Activated CD8-positive, alpha-beta T cell treated with anti-CD3 and anti-CD28 coated beads, Interleukin-2, amount 10 ng/mL, durations not matched to agents 7 days and 5 days (primary cell): Measurements from ENCODE around the gene UGP2. TPM values are rescaled to one million over a fixed set of nuclear protein-coding genes. Genes with fewer than 3 reads are reported as not detected.

Experiments used
- ATAC-seq: fragments of 150-1000 bp; cut with Tn5 transposase; one replicate; pipeline ENCODE4 v1.10.0; 2021; ENCODE audit warnings: moderate library complexity
- CTCF ChIA-PET: fragments of 350-600 bp; sonication (Branson Sonifier 250); formaldehyde crosslinking; loops from one replicate; lab custom pipeline; 2021; ENCODE audit warnings: antibody characterized with exemption; lab: Charles Lee
- POLR2A ChIA-PET: fragments of 350-600 bp; sonication (Branson Sonifier 250); formaldehyde crosslinking; loops from one replicate; lab custom pipeline; 2021; ENCODE audit warnings: antibody characterized with exemption; lab: Charles Lee
- DNase-seq: peaks from one replicate; pipeline ENCODE4 v3.0.0-alpha.2; 2020
- H3K27ac Mint-ChIP-seq: one replicate; pipeline ENCODE4 v1.8.0; 2021; ENCODE audit warnings: mild to moderate bottlenecking, mixed read lengths
- H3K27me3 Mint-ChIP-seq: one replicate; pipeline ENCODE4 v1.8.0; 2021; ENCODE audit warnings: low read depth, mixed read lengths
- H3K36me3 Mint-ChIP-seq: one replicate; pipeline ENCODE4 v1.8.0; 2021; ENCODE audit warnings: low read depth, mixed read lengths
- H3K4me1 Mint-ChIP-seq: one replicate; pipeline ENCODE4 v1.8.0; 2021; ENCODE audit warnings: low read depth, mixed read lengths
- H3K4me3 Mint-ChIP-seq: one replicate; pipeline ENCODE4 v1.8.0; 2021; ENCODE audit warnings: mild to moderate bottlenecking, mixed read lengths
- H3K9me3 Mint-ChIP-seq: one replicate; pipeline ENCODE4 v1.8.0; 2022; ENCODE audit warnings: mixed read lengths; ENCODE audit not compliant: insufficient read depth
- total RNA-seq, 2 experiments: library from RNA; stranded (reverse); gene quantifications; one replicate each; pipeline ENCODE4 v1.2.3, GENCODE V29; 2021

UGP2 gene
- total RNA-seq, 2 experiments from 2014 or later = 161 to 164 TPM

GRCh38 chr2:63850649-63851048 is 9.0 kb downstream of the UGP2 start:
- no peaks in the 10 kb centered on the region for H3K27me3 Mint-ChIP-seq
- DNase-seq = no peak
- no peak overlapping the region for H3K27ac Mint-ChIP-seq
- H3K9me3 Mint-ChIP-seq = peaks cover 16% of the 10 kb centered on the region
- peak; percentile 61 for ATAC-seq
- H3K4me1 Mint-ChIP-seq = peaks cover 77% of the 10 kb centered on the region
- ChIA-PET POLR2A (interaction anchor here (13.2 kb wide), 1 partner anchor 7 kb away, joined by 315 read pairs; the partner anchor contains the start of gene UGP2), CTCF (interaction anchor here (1.9 to 8.5 kb wide), 2 partner anchors 8 to 10 kb away, joined by 9 to 95 read pairs; partner anchors contain the start of gene UGP2)
- H3K36me3 Mint-ChIP-seq = peaks cover 76% of the 10 kb centered on the region
- H3K4me3 Mint-ChIP-seq = no peak overlapping the region

GRCh38 chr2:63851691-63852311 is 10.1 kb downstream of the UGP2 start:
- H3K36me3 Mint-ChIP-seq = peaks cover 79% of the 10 kb centered on the region
- CTCF ChIA-PET = interaction anchor here (1.9 to 8.5 kb wide), 2 partner anchors 9 to 10 kb away, joined by 11 to 95 read pairs; partner anchors contain the start of gene UGP2
- ATAC-seq (no peak), DNase-seq (no peak)
- POLR2A ChIA-PET = interaction anchor here (1.9 to 13.2 kb wide), 2 partner anchors 9 to 263 kb away, joined by 6 to 315 read pairs; partner anchors contain the start of genes MDH1, UGP2 and WDPCP
- no peaks in the 10 kb centered on the region for H3K27me3 Mint-ChIP-seq
- H3K27ac Mint-ChIP-seq = no peak overlapping the region
- H3K4me1 Mint-ChIP-seq = peaks cover 79% of the 10 kb centered on the region
- H3K9me3 Mint-ChIP-seq = peaks cover 7% of the 10 kb centered on the region
- no peak overlapping the region for H3K4me3 Mint-ChIP-seq

- H3K9me3 Mint-ChIP-seq = no peaks in the 10 kb centered on the region
- DNase-seq (no peak), ATAC-seq (no peak)
- H3K27ac Mint-ChIP-seq = peak overlapping the region; percentile 89
- H3K4me3 Mint-ChIP-seq = no peak overlapping the region
- ChIA-PET POLR2A (interaction anchor here (1.2 to 13.2 kb wide), 2 partner anchors 11 to 24 kb away, joined by 3 to 315 read pairs; partner anchors contain the start of gene UGP2), CTCF (interaction anchor here (1.9 to 8.5 kb wide), 2 partner anchors 8 to 11 kb away, joined by 11 to 95 read pairs; partner anchors contain the start of gene UGP2)
- peaks cover 83% of the 10 kb centered on the region for H3K4me1 Mint-ChIP-seq
- no peaks in the 10 kb centered on the region for H3K27me3 Mint-ChIP-seq
- H3K36me3 Mint-ChIP-seq = peaks cover 74% of the 10 kb centered on the region
Observed at GRCh38 chr2:63853527-63854310, 12.0 kb downstream of the UGP2 start.

- H3K9me3 Mint-ChIP-seq = no peaks in the 10 kb centered on the region
- ChIA-PET POLR2A (interaction anchor here (1.0 to 13.2 kb wide), 4 partner anchors 10 to 267 kb away, joined by 3 to 315 read pairs (median 13); partner anchors contain the start of genes MDH1, UGP2 and WDPCP), CTCF (interaction anchor here (0.9 to 8.5 kb wide), 6 partner anchors 9 to 475 kb away, joined by 4 to 95 read pairs (median 4); partner anchors contain the start of gene UGP2)
- no peak for DNase-seq
- peak overlapping the region; percentile 72 for H3K4me3 Mint-ChIP-seq
- peaks cover 76% of the 10 kb centered on the region for H3K36me3 Mint-ChIP-seq
- peak overlapping the region; percentile 96 for H3K27ac Mint-ChIP-seq
- ATAC-seq = no peak
- H3K4me1 Mint-ChIP-seq = peaks cover 74% of the 10 kb centered on the region
- no peaks in the 10 kb centered on the region for H3K27me3 Mint-ChIP-seq
Observed at GRCh38 chr2:63855418-63856302, 14.0 kb downstream of the UGP2 start.

- ChIA-PET CTCF (interaction anchor here (1.5 to 8.5 kb wide), 4 partner anchors 10 to 475 kb away, joined by 4 to 95 read pairs (median 5); partner anchors contain the start of gene UGP2), POLR2A (interaction anchor here (2.4 to 13.2 kb wide), 3 partner anchors 10 to 268 kb away, joined by 9 to 315 read pairs (median 17); partner anchors contain the start of genes MDH1, UGP2 and WDPCP)
- Mint-ChIP-seq H3K27ac (peak overlapping the region; percentile 96), H3K4me1 (peaks cover 74% of the 10 kb centered on the region), H3K4me3 (peak overlapping the region; percentile 72), H3K9me3 (no peaks in the 10 kb centered on the region), H3K36me3 (peaks cover 77% of the 10 kb centered on the region), H3K27me3 (no peaks in the 10 kb centered on the region)
- peak; percentile 89 for ATAC-seq
- peak; percentile 79 for DNase-seq
Observed at GRCh38 chr2:63856303-63856603, 14.6 kb downstream of the UGP2 start.

GRCh38 chr2:63858291-63858690 is 16.6 kb downstream of the UGP2 start:
- H3K4me1 Mint-ChIP-seq = peaks cover 63% of the 10 kb centered on the region
- no peak overlapping the region for H3K27ac Mint-ChIP-seq

GRCh38 chr2:63861220-63861822 is 19.6 kb downstream of the UGP2 start:
- POLR2A ChIA-PET = interaction anchor here (13.2 kb wide), 1 partner anchor 18 kb away, joined by 315 read pairs; the partner anchor contains the start of gene UGP2
- Mint-ChIP-seq H3K4me3 (no peak overlapping the region), H3K27me3 (no peaks in the 10 kb centered on the region), H3K4me1 (peaks cover 50% of the 10 kb centered on the region), H3K9me3 (no peaks in the 10 kb centered on the region), H3K27ac (peak overlapping the region; percentile 5), H3K36me3 (peaks cover 73% of the 10 kb centered on the region)
- peak; percentile 43 for ATAC-seq
- CTCF ChIA-PET = interaction anchor here (0.7 to 3.6 kb wide), 30 partner anchors 9 to 1074 kb away, joined by 3 to 61 read pairs (median 4); partner anchors contain the start of genes MDH1, UGP2 and WDPCP
- peak; percentile 72 for DNase-seq

More at GRCh38 chr2:63858291-63858690, 16.6 kb downstream of the UGP2 start:
- no peak for DNase-seq
- Mint-ChIP-seq H3K36me3 (peaks cover 72% of the 10 kb centered on the region), H3K27me3 (no peaks in the 10 kb centered on the region), H3K9me3 (no peaks in the 10 kb centered on the region), H3K4me3 (no peak overlapping the region)
- CTCF ChIA-PET = interaction anchor here (1.1 to 8.5 kb wide), 3 partner anchors 10 to 160 kb away, joined by 5 to 95 read pairs (median 12); partner anchors contain the start of gene UGP2
- ATAC-seq = no peak
- POLR2A ChIA-PET = interaction anchor here (0.6 to 13.2 kb wide), 2 partner anchors 15 to 270 kb away, joined by 3 to 315 read pairs; partner anchors contain the start of genes UGP2 and WDPCP

GRCh38 chr2:63862806-63863205 is 21.1 kb downstream of the UGP2 start:
- Mint-ChIP-seq H3K4me1 (peaks cover 41% of the 10 kb centered on the region), H3K27me3 (no peaks in the 10 kb centered on the region), H3K36me3 (peaks cover 64% of the 10 kb centered on the region), H3K4me3 (no peak overlapping the region), H3K9me3 (no peaks in the 10 kb centered on the region), H3K27ac (no peak overlapping the region)
- DNase-seq = no peak
- POLR2A ChIA-PET = interaction anchor here (0.6 kb wide), 1 partner anchor 22 kb away, joined by 3 read pairs; the partner anchor contains the start of gene UGP2
- CTCF ChIA-PET = interaction anchor here (1.2 to 6.5 kb wide), 4 partner anchors 14 to 170 kb away, joined by 3 to 33 read pairs (median 32); partner anchors contain the start of gene UGP2
- no peak for ATAC-seq

GRCh38 chr2:63863707-63864106 is 22.0 kb downstream of the UGP2 start:
- Mint-ChIP-seq H3K9me3 (no peaks in the 10 kb centered on the region), H3K27me3 (no peaks in the 10 kb centered on the region), H3K4me3 (no peak overlapping the region), H3K36me3 (peaks cover 67% of the 10 kb centered on the region), H3K4me1 (peaks cover 43% of the 10 kb centered on the region), H3K27ac (no peak overlapping the region)
- POLR2A ChIA-PET = interaction anchor here (1.9 kb wide), 1 partner anchor 22 kb away, joined by 9 read pairs; the partner anchor contains the start of gene UGP2
- DNase-seq (no peak), ATAC-seq (no peak)
- CTCF ChIA-PET = interaction anchor here (1.1 to 6.5 kb wide), 7 partner anchors 9 to 172 kb away, joined by 3 to 33 read pairs (median 4); no protein-coding TSS in a partner anchor
